ENCODE measurements around the gene CRYBG2.

The CRYBG2 gene

GRCh38 chr1:26287033-26287711 is 66.8 kb downstream of the CRYBG2 start:
- DNase-seq (ENCODE audit: low read depth) = no peak
- TF ChIP-seq, protein P1, sequence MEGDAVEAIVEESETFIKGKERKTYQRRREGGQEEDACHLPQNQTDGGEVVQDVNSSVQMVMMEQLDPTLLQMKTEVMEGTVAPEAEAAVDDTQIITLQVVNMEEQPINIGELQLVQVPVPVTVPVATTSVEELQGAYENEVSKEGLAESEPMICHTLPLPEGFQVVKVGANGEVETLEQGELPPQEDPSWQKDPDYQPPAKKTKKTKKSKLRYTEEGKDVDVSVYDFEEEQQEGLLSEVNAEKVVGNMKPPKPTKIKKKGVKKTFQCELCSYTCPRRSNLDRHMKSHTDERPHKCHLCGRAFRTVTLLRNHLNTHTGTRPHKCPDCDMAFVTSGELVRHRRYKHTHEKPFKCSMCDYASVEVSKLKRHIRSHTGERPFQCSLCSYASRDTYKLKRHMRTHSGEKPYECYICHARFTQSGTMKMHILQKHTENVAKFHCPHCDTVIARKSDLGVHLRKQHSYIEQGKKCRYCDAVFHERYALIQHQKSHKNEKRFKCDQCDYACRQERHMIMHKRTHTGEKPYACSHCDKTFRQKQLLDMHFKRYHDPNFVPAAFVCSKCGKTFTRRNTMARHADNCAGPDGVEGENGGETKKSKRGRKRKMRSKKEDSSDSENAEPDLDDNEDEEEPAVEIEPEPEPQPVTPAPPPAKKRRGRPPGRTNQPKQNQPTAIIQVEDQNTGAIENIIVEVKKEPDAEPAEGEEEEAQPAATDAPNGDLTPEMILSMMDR (IDR thresholded peaks at IDR 0.05; ENCODE audit: low read depth, low read length, missing control alignments) = peak; percentile 55
- H3K4me3 ChIP-seq (ENCODE audit: low read depth, low read length) = no peak overlapping the region

- no peak for DNase-seq (ENCODE audit: low read depth)
- no peak overlapping the region for H3K4me3 ChIP-seq (ENCODE audit: low read depth, low read length)
- TF ChIP-seq, protein P1 (IDR thresholded peaks at IDR 0.05; ENCODE audit: low read depth, low read length, missing control alignments) = no peak
Measured at GRCh38 chr1:26286064-26286416, 67.9 kb downstream of the CRYBG2 start.

GRCh38 chr1:26285366-26286063 is 68.4 kb downstream of the CRYBG2 start:
- TF ChIP-seq, protein P1 (IDR thresholded peaks at IDR 0.05; ENCODE audit: low read depth, low read length, missing control alignments) = peak; percentile 66
- DNase-seq (ENCODE audit: low read depth) = no peak
- H3K4me3 ChIP-seq (ENCODE audit: low read depth, low read length) = no peak overlapping the region

GRCh38 chr1:26284597-26285347 is 69.2 kb downstream of the CRYBG2 start:
- no peak for DNase-seq (ENCODE audit: low read depth)
- H3K4me3 ChIP-seq (ENCODE audit: low read depth, low read length) = no peak overlapping the region
- TF ChIP-seq, protein P1 (IDR thresholded peaks at IDR 0.05; ENCODE audit: low read depth, low read length, missing control alignments) = peak; percentile 96

- no peak overlapping the region for H3K4me3 ChIP-seq (ENCODE audit: low read depth, low read length)
- TF ChIP-seq, protein P1 (IDR thresholded peaks at IDR 0.05; ENCODE audit: low read depth, low read length, missing control alignments) = no peak
- no peak for DNase-seq (ENCODE audit: low read depth)
Measured at GRCh38 chr1:26283871-26284596, 69.9 kb downstream of the CRYBG2 start.

- TF ChIP-seq, protein P1 (IDR thresholded peaks at IDR 0.05; ENCODE audit: low read depth, low read length, missing control alignments) = no peak
- H3K4me3 ChIP-seq (ENCODE audit: low read depth, low read length) = no peak overlapping the region
- no peak for DNase-seq (ENCODE audit: low read depth)
Measured at GRCh38 chr1:26283279-26283853, 70.6 kb downstream of the CRYBG2 start.
